ENCODE measurements around the gene RGS9BP.

DNA sequence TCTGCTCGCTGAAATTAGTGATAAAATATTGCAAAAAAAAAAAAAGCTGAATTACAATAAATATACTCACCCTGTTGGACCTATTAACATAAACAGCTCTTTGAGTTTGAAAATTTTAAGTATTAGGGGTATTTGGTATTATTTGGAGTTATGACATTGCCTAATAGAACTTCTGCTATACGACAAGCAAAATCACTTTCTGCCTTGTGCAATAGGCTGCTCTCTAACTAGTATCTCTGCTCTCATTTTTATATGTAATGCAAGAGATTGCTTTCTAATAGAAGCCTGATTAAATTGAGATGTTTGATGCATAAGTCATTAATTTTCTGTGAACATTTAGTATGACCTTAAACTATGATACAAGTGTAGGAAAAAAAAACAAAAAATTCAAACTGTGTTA, 5.3 kb downstream of the RGS9BP start:
- TF ChIP-seq POLR2AphosphoS5 (IDR thresholded peaks at IDR 0.05; ENCODE audit: low read depth, low read length), result no peak
- TF ChIP-seq TAF1 (IDR thresholded peaks at IDR 0.05; ENCODE audit: borderline replicate concordance, insufficient read depth, low read length), result no peak
- TF ChIP-seq, protein P1, sequence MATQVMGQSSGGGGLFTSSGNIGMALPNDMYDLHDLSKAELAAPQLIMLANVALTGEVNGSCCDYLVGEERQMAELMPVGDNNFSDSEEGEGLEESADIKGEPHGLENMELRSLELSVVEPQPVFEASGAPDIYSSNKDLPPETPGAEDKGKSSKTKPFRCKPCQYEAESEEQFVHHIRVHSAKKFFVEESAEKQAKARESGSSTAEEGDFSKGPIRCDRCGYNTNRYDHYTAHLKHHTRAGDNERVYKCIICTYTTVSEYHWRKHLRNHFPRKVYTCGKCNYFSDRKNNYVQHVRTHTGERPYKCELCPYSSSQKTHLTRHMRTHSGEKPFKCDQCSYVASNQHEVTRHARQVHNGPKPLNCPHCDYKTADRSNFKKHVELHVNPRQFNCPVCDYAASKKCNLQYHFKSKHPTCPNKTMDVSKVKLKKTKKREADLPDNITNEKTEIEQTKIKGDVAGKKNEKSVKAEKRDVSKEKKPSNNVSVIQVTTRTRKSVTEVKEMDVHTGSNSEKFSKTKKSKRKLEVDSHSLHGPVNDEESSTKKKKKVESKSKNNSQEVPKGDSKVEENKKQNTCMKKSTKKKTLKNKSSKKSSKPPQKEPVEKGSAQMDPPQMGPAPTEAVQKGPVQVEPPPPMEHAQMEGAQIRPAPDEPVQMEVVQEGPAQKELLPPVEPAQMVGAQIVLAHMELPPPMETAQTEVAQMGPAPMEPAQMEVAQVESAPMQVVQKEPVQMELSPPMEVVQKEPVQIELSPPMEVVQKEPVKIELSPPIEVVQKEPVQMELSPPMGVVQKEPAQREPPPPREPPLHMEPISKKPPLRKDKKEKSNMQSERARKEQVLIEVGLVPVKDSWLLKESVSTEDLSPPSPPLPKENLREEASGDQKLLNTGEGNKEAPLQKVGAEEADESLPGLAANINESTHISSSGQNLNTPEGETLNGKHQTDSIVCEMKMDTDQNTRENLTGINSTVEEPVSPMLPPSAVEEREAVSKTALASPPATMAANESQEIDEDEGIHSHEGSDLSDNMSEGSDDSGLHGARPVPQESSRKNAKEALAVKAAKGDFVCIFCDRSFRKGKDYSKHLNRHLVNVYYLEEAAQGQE (IDR thresholded peaks at IDR 0.05; ENCODE audit: insufficient read depth in 1 of 2, low read depth in 2 of 2, low read length in 2 of 2), result no peak
- no peak for TF ChIP-seq SIN3A (IDR thresholded peaks at IDR 0.05; ENCODE audit: borderline replicate concordance, insufficient read depth, low read length)
- TF ChIP-seq FOXP2 (optimal IDR thresholded peaks at IDR 0.05; ENCODE audit: borderline replicate concordance, extremely low read depth, extremely low read length, insufficient read depth), result no peak
